Measurements from ENCODE around the gene TIMM17A.

TIMM17A gene

GRCh38 chr1:201982623-201983379 is 27.5 kb downstream of the TIMM17A start, which contains the start of gene RNPEP:
RNPEP (plus strand) TSS chr1:201982648; CDS start chr1:201982667, 19 bp downstream.
- peak; percentile 85 for DNase-seq (ENCODE audit: low spot score)

- no peak for DNase-seq (ENCODE audit: low spot score)
Observed at GRCh38 chr1:201983380-201983805, 28.1 kb downstream of the TIMM17A start.

- DNase-seq (ENCODE audit: low spot score) = no peak
Observed at GRCh38 chr1:201984446-201984845, 29.1 kb downstream of the TIMM17A start.

- DNase-seq (ENCODE audit: low spot score) = no peak
Observed at GRCh38 chr1:201985355-201985754, 30.1 kb downstream of the TIMM17A start.

- no peak for DNase-seq (ENCODE audit: low spot score)
Observed at GRCh38 chr1:201988601-201989000, 33.3 kb downstream of the TIMM17A start.

GRCh38 chr1:201989354-201990128 is 34.2 kb downstream of the TIMM17A start:
- no peak for DNase-seq (ENCODE audit: low spot score)

GRCh38 chr1:201990427-201990826 is 35.1 kb downstream of the TIMM17A start:
- DNase-seq (ENCODE audit: low spot score) = no peak

GRCh38 chr1:201999625-202000238 is 44.4 kb downstream of the TIMM17A start:
- peak; percentile 56 for DNase-seq (ENCODE audit: low spot score)

- no peak for DNase-seq (ENCODE audit: low spot score)
Observed at GRCh38 chr1:202002507-202002906, 47.2 kb downstream of the TIMM17A start.

GRCh38 chr1:202004711-202005110 is 49.4 kb downstream of the TIMM17A start:
- no peak for DNase-seq (ENCODE audit: low spot score)

GRCh38 chr1:202005958-202006357 is 50.7 kb downstream of the TIMM17A start:
- DNase-seq (ENCODE audit: low spot score) = no peak

- no peak for DNase-seq (ENCODE audit: low spot score)
Observed at GRCh38 chr1:202007304-202007703, 52.0 kb downstream of the TIMM17A start.

GRCh38 chr1:202007805-202008489 is 52.6 kb downstream of the TIMM17A start:
- no peak for DNase-seq (ENCODE audit: low spot score)

- peak; percentile 66 for DNase-seq (ENCODE audit: low spot score)
Observed at GRCh38 chr1:202009326-202010179, 54.2 kb downstream of the TIMM17A start.

- DNase-seq (ENCODE audit: low spot score) = peak; percentile 32
Observed at GRCh38 chr1:202010180-202011015, 55.1 kb downstream of the TIMM17A start, which contains the start of gene ELF3. ELF3 (plus strand) TSS chr1:202010587; CDS start chr1:202011137, 550 bp downstream.

- no peak for DNase-seq (ENCODE audit: low spot score)
Observed at GRCh38 chr1:202011994-202012393, 56.7 kb downstream of the TIMM17A start.

- no peak for DNase-seq (ENCODE audit: low spot score)
Observed at GRCh38 chr1:202012544-202013478, 57.5 kb downstream of the TIMM17A start.

GRCh38 chr1:202013603-202014002 is 58.3 kb downstream of the TIMM17A start:
- no peak for DNase-seq (ENCODE audit: low spot score)

- DNase-seq (ENCODE audit: low spot score) = no peak
Observed at GRCh38 chr1:202014060-202014459, 58.8 kb downstream of the TIMM17A start.
